HepG2 (cell line): ENCODE results near the gene NCOA6. TPM values are rescaled to one million over a fixed set of nuclear protein-coding genes. Genes with fewer than 3 reads are reported as not detected.

Source experiments
- CREB3 ChIP-seq: sonication (generic); formaldehyde crosslinking; IDR thresholded peaks from 2 replicates; pipeline ENCODE4 v1.5.0; 2020; ENCODE audit warnings: missing genetic modification reagents
- GMEB1 ChIP-seq: sonication (generic); formaldehyde crosslinking; IDR thresholded peaks from 2 replicates; pipeline ENCODE4 v1.5.1; 2020; ENCODE audit warnings: missing genetic modification reagents, mild to moderate bottlenecking, borderline replicate concordance
- HMG20B ChIP-seq: conservative IDR thresholded peaks from 2 replicates; pipeline ENCODE4 v1.6.1; 2016; ENCODE audit warnings: missing genetic modification reagents, missing compliant biosample characterization
- HNF4A ChIP-seq: sonication (generic); formaldehyde crosslinking; IDR thresholded peaks from 2 replicates; pipeline ENCODE4 v1.4.0; 2020; ENCODE audit warnings: missing genetic modification reagents
- KDM2A ChIP-seq: sonication (generic); formaldehyde crosslinking; IDR thresholded peaks from 2 replicates; pipeline ENCODE4 v1.4.0; 2020; ENCODE audit warnings: low read depth, missing genetic modification reagents, borderline replicate concordance
- MNT ChIP-seq: fragments of 450-650 bp; IDR thresholded peaks from 2 replicates; pipeline ENCODE4 v1.6.1; 2016
- MYC ChIP-seq: sonication (generic); formaldehyde crosslinking; IDR thresholded peaks from 2 replicates; pipeline ENCODE4 v1.9.0; 2021; ENCODE audit warnings: missing genetic modification reagents, borderline replicate concordance
- NBN ChIP-seq: fragments of 450-650 bp; conservative IDR thresholded peaks from 2 replicates; pipeline ENCODE4 v1.6.1; 2017
- PCBP1 ChIP-seq: fragments of 200-400 bp; formaldehyde crosslinking; IDR thresholded peaks from 2 replicates; pipeline ENCODE4 v1.6.1; 2017; ENCODE audit warnings: mild to moderate bottlenecking, low read depth, low read length, borderline replicate concordance
- RARG ChIP-seq: sonication (generic); formaldehyde crosslinking; IDR thresholded peaks from 2 replicates; pipeline ENCODE4 v1.4.0; 2020; ENCODE audit warnings: low read depth, mild to moderate bottlenecking, missing genetic modification reagents
- STAT5B ChIP-seq: sonication (generic); formaldehyde crosslinking; IDR thresholded peaks from 2 replicates; pipeline ENCODE4 v1.4.0; 2020; ENCODE audit warnings: missing genetic modification reagents
- STAT6 ChIP-seq: sonication (generic); formaldehyde crosslinking; IDR thresholded peaks from 2 replicates; pipeline ENCODE4 v1.4.0; 2020; ENCODE audit warnings: missing genetic modification reagents, mild to moderate bottlenecking, borderline replicate concordance
- THAP8 ChIP-seq: sonication (generic); formaldehyde crosslinking; IDR thresholded peaks from 2 replicates; pipeline ENCODE4 v1.5.1; 2020; ENCODE audit warnings: missing genetic modification reagents, mild to moderate bottlenecking, borderline replicate concordance
- ZBTB1 ChIP-seq: sonication (generic); formaldehyde crosslinking; IDR thresholded peaks from 2 replicates; pipeline ENCODE4 v1.4.0; 2020; ENCODE audit warnings: missing genetic modification reagents, borderline replicate concordance
- ZBTB26 ChIP-seq: IDR thresholded peaks from 2 replicates; pipeline ENCODE4 v1.6.1; 2016; ENCODE audit warnings: missing compliant biosample characterization, missing genetic modification reagents, borderline replicate concordance
- ZNF20 ChIP-seq: sonication (generic); formaldehyde crosslinking; IDR thresholded peaks from 2 replicates; pipeline ENCODE4 v1.4.0; 2020; ENCODE audit warnings: mild to moderate bottlenecking, moderate library complexity, missing genetic modification reagents
- ZNF546 ChIP-seq: sonication (generic); formaldehyde crosslinking; conservative IDR thresholded peaks from 2 replicates; pipeline ENCODE4 v1.8.1; 2023; ENCODE audit warnings: mild to moderate bottlenecking, missing genetic modification reagents
- ZNF619 ChIP-seq: sonication (generic); formaldehyde crosslinking; IDR thresholded peaks from 2 replicates; pipeline ENCODE4 v1.4.0; 2020; ENCODE audit warnings: mild to moderate bottlenecking, missing genetic modification reagents
- ZSCAN20 ChIP-seq: sonication (generic); formaldehyde crosslinking; IDR thresholded peaks from 2 replicates; pipeline ENCODE4 v1.4.0; 2020; ENCODE audit warnings: missing genetic modification reagents, mild to moderate bottlenecking, borderline replicate concordance
- polyA plus RNA-seq, 8 experiments: library from polyadenylated mRNA; depleted of rRNA in 3 of 8; stranded (reverse) in 7 of 8; unstranded in 1 of 8; fragments of >200 nt; fragmentation: Illumina TruSeq in 4 of 8; extraction: Trizol in 4 of 8; gene quantifications; 2 replicates each; pipeline versions ENCODE4 v1.2.1 to v1.2.3, GENCODE V29; 2011 to 2016; ENCODE audit warnings: low read depth in 4 of 8, missing spikeins in 1 of 8, mixed read lengths in 1 of 8; ENCODE audit not compliant: insufficient read depth in 1 of 8
- total RNA-seq, 5 experiments: library from RNA; depleted of rRNA; stranded (reverse); fragments of >200 nt; fragmentation: Illumina TruSeq; extraction: Trizol; gene quantifications; 2 replicates each; pipeline ENCODE4 v1.2.3, GENCODE V29; 2016; ENCODE audit warnings: low read depth in 1 of 5

The NCOA6 gene
- total and polyA plus RNA-seq, 2 of the 13 experiments (the other 11 are each of a cell fraction or from before 2014, with no cell fraction given): 11.2 to 29.3 TPM

GRCh38 chr20:34825530-34826362 lies at the start of gene NCOA6 (continued):
- no peak for TF ChIP-seq MNT
- peak; percentile 25; the same call in 1 of the 2 replicates for TF ChIP-seq ZBTB1 (CRISPR knock-in tag)
- TF ChIP-seq STAT5B (CRISPR knock-in tag): peak; percentile 52; the same call in 1 of the 2 replicates
- peak; percentile 94 for TF ChIP-seq PCBP1
- TF ChIP-seq KDM2A: peak; percentile 23; the same call in 1 of the 2 replicates
- 0 out of 2 replicates have a peak, but pooled peaks have one; percentile 32 for TF ChIP-seq THAP8 (CRISPR knock-in tag)
- TF ChIP-seq ZSCAN20 (CRISPR knock-in tag): no peak
- TF ChIP-seq NBN: no peak
- TF ChIP-seq ZBTB26 (CRISPR knock-in tag): peak; percentile 56; the same call in 1 of the 2 replicates
- 0 out of 2 replicates have a peak, but pooled peaks have one; percentile 23 for TF ChIP-seq HMG20B (CRISPR knock-in tag)
- TF ChIP-seq GMEB1 (CRISPR knock-in tag): 0 out of 2 replicates have a peak, but pooled peaks have one; percentile 22
- TF ChIP-seq MYC: peak; percentile 68; the same call in 1 of the 2 replicates
- TF ChIP-seq RARG (CRISPR knock-in tag): no peak
- no peak for TF ChIP-seq ZNF546 (CRISPR knock-in tag)
- TF ChIP-seq ZNF619: no peak
- TF ChIP-seq CREB3 (CRISPR knock-in tag): peak; percentile 42; the same call in 1 of the 2 replicates
- no peak for TF ChIP-seq ZNF20 (CRISPR knock-in tag)
- no peak for TF ChIP-seq HNF4A
- TF ChIP-seq STAT6 (CRISPR knock-in tag): no peak
